HepG2 (cell line): Measurements from ENCODE around the gene GRK6. TPM values are rescaled to one million over a fixed set of nuclear protein-coding genes. Genes with fewer than 3 reads are reported as not detected.
A peak's percentile ranks its signal among the peaks of the same experiment; 100 is the strongest.

ENCODE experiments used
- ARNT2 ChIP-seq: sonication (generic); formaldehyde crosslinking; IDR thresholded peaks from 2 replicates; pipeline ENCODE4 v1.8.0; 2022; ENCODE audit warnings: mild to moderate bottlenecking, low read depth, missing genetic modification reagents, moderate library complexity
- MXI1 ChIP-seq: IDR thresholded peaks from 3 replicates; pipeline ENCODE4 v1.6.1; 2012; ENCODE audit warnings: low read depth, low read length, inconsistent platforms, borderline replicate concordance
- PRDM4 ChIP-seq: sonication (generic); formaldehyde crosslinking; IDR thresholded peaks from 2 replicates; pipeline ENCODE4 v1.9.0; 2021; ENCODE audit warnings: missing genetic modification reagents, borderline replicate concordance
- RBM22 ChIP-seq: fragments of 200-400 bp; formaldehyde crosslinking; optimal IDR thresholded peaks from 2 replicates; pipeline ENCODE3; 2017; ENCODE audit warnings: mild to moderate bottlenecking, low read length, moderate library complexity
- REL ChIP-seq: sonication (generic); formaldehyde crosslinking; conservative IDR thresholded peaks from 2 replicates; pipeline ENCODE4 v1.8.0; 2022; ENCODE audit warnings: mild to moderate bottlenecking, missing genetic modification reagents, moderate library complexity
- ZBED4 ChIP-seq: sonication (generic); formaldehyde crosslinking; IDR thresholded peaks from 2 replicates; pipeline ENCODE4 v1.4.0; 2020; ENCODE audit warnings: missing genetic modification reagents, borderline replicate concordance
- ZBTB10 ChIP-seq: sonication (generic); formaldehyde crosslinking; IDR thresholded peaks from 2 replicates; pipeline ENCODE4 v1.4.0; 2020; ENCODE audit warnings: missing genetic modification reagents, borderline replicate concordance
- ZBTB46 ChIP-seq: sonication (generic); formaldehyde crosslinking; IDR thresholded peaks from 2 replicates; pipeline ENCODE4 v1.4.0; 2020; ENCODE audit warnings: mild to moderate bottlenecking, missing genetic modification reagents, borderline replicate concordance
- ZFP90 ChIP-seq: sonication (generic); formaldehyde crosslinking; IDR thresholded peaks from 2 replicates; pipeline ENCODE4 v1.8.0; 2022; ENCODE audit warnings: missing genetic modification reagents, mild to moderate bottlenecking, inconsistent platforms, borderline replicate concordance
- ZNF121 ChIP-seq: sonication (generic); formaldehyde crosslinking; IDR thresholded peaks from 2 replicates; pipeline ENCODE4 v1.5.0; 2020; ENCODE audit warnings: mild to moderate bottlenecking, missing genetic modification reagents
- ZNF224 ChIP-seq: sonication (generic); formaldehyde crosslinking; IDR thresholded peaks from 2 replicates; pipeline ENCODE4 v1.5.0; 2020; ENCODE audit warnings: mild to moderate bottlenecking, missing genetic modification reagents
- ZNF33B ChIP-seq: sonication (generic); formaldehyde crosslinking; IDR thresholded peaks from 2 replicates; pipeline ENCODE4 v1.5.1; 2020; ENCODE audit warnings: mild to moderate bottlenecking, missing genetic modification reagents
- polyA plus RNA-seq, 8 experiments: library from polyadenylated mRNA; depleted of rRNA in 3 of 8; stranded (reverse) in 7 of 8; unstranded in 1 of 8; fragments of >200 nt; fragmentation: Illumina TruSeq in 4 of 8; extraction: Trizol in 4 of 8; gene quantifications; 2 replicates each; pipeline versions ENCODE4 v1.2.1 to v1.2.3, GENCODE V29; 2011 to 2016; ENCODE audit warnings: low read depth in 4 of 8, missing spikeins in 1 of 8, mixed read lengths in 1 of 8; ENCODE audit not compliant: insufficient read depth in 1 of 8
- total RNA-seq, 5 experiments: library from RNA; depleted of rRNA; stranded (reverse); fragments of >200 nt; fragmentation: Illumina TruSeq; extraction: Trizol; gene quantifications; 2 replicates each; pipeline ENCODE4 v1.2.3, GENCODE V29; 2016; ENCODE audit warnings: low read depth in 1 of 5
- TF ChIP-seq, protein P1 (sequence below): sonication (generic); formaldehyde crosslinking; IDR thresholded peaks from 2 replicates; pipeline ENCODE4 v1.9.0; 2022; ENCODE audit warnings: low read depth, missing genetic modification reagents
- TF ChIP-seq, protein P2 (sequence below): IDR thresholded peaks from 2 replicates; pipeline ENCODE4 v1.6.1; 2016; ENCODE audit warnings: missing genetic modification reagents, missing compliant biosample characterization

GRK6 gene
- total and polyA plus RNA-seq, 2 of the 13 experiments (the other 11 are each of a cell fraction or from before 2014, with no cell fraction given), result 13.2 to 19.9 TPM

GRCh38 chr5:177455036-177455660 is 28.7 kb downstream of the GRK6 start (continued):
- TF ChIP-seq ZBTB46 (CRISPR knock-in tag), result no peak
- TF ChIP-seq MXI1, result peak; percentile 70; the same call in 2 of the 3 replicates
- no peak for TF ChIP-seq ZBED4
- no peak for TF ChIP-seq REL (CRISPR knock-in tag)
- no peak for TF ChIP-seq PRDM4 (CRISPR knock-in tag)
- TF ChIP-seq ZFP90 (CRISPR knock-in tag), result no peak; the same call in 1 of the 2 replicates
- TF ChIP-seq ZBTB10, result 0 out of 2 replicates have a peak, but pooled peaks have one; percentile 5
- TF ChIP-seq RBM22, result peak; percentile 66
- TF ChIP-seq, protein P1, sequence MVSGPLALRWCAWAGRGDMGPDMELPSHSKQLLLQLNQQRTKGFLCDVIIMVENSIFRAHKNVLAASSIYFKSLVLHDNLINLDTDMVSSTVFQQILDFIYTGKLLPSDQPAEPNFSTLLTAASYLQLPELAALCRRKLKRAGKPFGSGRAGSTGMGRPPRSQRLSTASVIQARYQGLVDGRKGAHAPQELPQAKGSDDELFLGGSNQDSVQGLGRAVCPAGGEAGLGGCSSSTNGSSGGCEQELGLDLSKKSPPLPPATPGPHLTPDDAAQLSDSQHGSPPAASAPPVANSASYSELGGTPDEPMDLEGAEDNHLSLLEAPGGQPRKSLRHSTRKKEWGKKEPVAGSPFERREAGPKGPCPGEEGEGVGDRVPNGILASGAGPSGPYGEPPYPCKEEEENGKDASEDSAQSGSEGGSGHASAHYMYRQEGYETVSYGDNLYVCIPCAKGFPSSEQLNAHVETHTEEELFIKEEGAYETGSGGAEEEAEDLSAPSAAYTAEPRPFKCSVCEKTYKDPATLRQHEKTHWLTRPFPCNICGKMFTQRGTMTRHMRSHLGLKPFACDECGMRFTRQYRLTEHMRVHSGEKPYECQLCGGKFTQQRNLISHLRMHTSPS (CRISPR knock-in tag), result no peak
- TF ChIP-seq ZNF121, result peak; percentile 53; the same call in 1 of the 2 replicates
- TF ChIP-seq ZNF224 (CRISPR knock-in tag), result no peak
- TF ChIP-seq ARNT2, result peak; percentile 95
- TF ChIP-seq, protein P2, sequence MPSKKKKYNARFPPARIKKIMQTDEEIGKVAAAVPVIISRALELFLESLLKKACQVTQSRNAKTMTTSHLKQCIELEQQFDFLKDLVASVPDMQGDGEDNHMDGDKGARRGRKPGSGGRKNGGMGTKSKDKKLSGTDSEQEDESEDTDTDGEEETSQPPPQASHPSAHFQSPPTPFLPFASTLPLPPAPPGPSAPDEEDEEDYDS (CRISPR knock-in tag), result 0 out of 2 replicates have a peak, but pooled peaks have one; percentile 15
- TF ChIP-seq ZNF33B (CRISPR knock-in tag), result 0 out of 2 replicates have a peak, but pooled peaks have one; percentile 72
